Activated CD4-positive, alpha-beta T cell treated with anti-CD3 and anti-CD28 coated beads for 1 hour (primary cell): Measurements from ENCODE around the gene PEDS1.
"Not testable (repeated sequence)": the region's sequence is repeated elsewhere in the genome, so short reads cannot be mapped to it uniquely, and the experiment has no call there.

Experiments used
- DNase-seq: peaks from one replicate; pipeline ENCODE4 v3.0.0-alpha.2; 2020

PEDS1 gene

GRCh38 chr20:50189681-50190250 lies 36.2 kb upstream of the PEDS1 start:
- peak; percentile 19 for DNase-seq

- DNase-seq: no peak
Measured at GRCh38 chr20:50188879-50189680, 35.6 kb upstream of the PEDS1 start.

DNA sequence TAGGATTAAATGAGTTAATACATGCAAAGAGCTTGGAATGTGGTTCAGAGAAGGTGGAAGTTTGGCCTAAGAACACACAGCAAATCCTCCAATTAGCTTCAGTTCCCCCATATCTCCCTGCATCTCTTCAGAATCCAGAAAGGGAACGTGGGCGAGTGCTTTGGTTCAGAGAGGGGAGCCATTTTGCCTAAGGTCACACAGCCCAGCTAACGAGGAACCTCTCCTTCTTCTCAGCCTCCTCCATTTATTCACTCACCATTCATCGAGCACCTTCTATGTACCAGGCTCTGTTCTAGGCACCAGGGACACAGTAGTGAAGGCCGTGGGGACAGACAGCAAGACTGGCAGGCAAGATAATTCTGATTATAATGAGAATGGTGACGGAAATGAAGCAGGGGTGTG lies 34.8 kb upstream of the PEDS1 start:
- DNase-seq: no peak

DNA sequence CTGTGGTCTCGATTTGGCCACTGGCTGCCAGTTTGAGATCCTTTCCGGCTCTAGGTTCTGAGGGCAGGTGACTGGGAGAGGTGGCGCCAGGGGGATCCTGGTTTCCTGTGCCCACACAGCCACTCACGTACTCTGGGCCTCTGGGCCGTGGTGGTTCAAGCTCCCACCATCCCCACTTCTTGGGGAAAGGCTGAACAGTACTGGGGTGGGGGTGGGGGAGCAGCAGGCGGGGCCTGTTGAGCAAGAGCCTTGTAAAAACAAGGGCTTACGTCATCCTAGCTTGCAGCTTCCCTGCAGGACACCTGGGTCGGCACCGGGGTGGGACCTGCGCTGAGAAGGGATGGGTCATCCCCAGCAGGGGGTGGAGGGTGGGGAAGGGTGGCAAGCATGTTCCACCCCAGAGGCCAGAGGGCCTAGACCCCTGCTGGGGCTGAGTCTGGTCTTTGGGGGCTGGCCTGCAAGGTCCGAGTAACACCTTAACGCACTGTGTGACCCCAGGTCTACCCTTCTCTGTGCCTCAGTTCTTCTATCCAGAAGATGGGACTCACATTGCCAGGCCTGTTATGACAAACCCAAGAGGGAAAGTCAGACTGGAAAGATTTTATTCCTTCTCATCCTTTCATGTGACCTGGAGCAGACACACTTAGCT lies 34.0 kb upstream of the PEDS1 start:
- DNase-seq: no peak

- DNase-seq: no peak
Measured at GRCh38 chr20:50186987-50187402, 33.5 kb upstream of the PEDS1 start.

GRCh38 chr20:50186151-50186885 lies 32.8 kb upstream of the PEDS1 start:
- peak; percentile 78 for DNase-seq

DNA sequence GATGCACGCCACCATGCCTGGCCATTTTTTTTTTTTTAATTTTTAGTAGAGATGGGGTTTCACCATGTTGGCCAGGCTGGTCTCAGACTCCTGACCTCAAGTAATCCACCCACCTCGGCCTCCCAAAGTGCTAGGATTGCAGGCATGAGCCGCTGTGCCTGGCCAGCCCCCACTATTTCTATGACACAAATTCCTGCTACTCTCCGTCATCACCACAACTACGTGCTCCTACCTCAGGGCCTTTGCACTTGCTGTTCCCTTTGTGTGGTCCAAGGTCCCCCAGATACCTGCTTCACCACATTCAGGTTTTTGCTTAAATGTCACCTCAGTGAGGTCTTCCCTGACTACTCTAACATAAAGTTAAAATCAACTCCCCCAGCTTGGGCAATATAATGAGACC lies 31.9 kb upstream of the PEDS1 start:
- DNase-seq: no peak

DNA sequence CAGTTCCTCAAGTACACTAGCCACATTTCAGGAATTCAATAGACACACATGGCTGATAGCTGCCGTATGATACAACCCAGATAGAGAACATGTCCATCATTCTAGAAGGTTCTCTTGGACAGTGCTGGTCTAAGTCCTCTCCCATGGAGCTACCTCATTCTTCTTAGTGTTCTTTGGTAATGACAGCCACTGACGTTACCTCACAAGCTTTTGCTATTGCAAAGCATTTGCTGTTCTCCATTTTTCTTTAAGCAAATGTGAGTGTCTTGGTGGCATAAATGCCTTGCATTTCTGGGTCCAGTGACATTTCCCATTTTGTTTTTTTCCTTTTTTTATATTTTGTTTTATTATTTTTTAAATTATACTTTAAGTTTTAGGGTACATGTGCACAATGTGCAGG lies 28.8 kb upstream of the PEDS1 start:
- DNase-seq: no peak

- no peak for DNase-seq
Measured at GRCh38 chr20:50181344-50181743, 27.8 kb upstream of the PEDS1 start.

- DNase-seq: not testable (repeated sequence)
Measured at GRCh38 chr20:50178672-50179071, 25.1 kb upstream of the PEDS1 start.

DNA sequence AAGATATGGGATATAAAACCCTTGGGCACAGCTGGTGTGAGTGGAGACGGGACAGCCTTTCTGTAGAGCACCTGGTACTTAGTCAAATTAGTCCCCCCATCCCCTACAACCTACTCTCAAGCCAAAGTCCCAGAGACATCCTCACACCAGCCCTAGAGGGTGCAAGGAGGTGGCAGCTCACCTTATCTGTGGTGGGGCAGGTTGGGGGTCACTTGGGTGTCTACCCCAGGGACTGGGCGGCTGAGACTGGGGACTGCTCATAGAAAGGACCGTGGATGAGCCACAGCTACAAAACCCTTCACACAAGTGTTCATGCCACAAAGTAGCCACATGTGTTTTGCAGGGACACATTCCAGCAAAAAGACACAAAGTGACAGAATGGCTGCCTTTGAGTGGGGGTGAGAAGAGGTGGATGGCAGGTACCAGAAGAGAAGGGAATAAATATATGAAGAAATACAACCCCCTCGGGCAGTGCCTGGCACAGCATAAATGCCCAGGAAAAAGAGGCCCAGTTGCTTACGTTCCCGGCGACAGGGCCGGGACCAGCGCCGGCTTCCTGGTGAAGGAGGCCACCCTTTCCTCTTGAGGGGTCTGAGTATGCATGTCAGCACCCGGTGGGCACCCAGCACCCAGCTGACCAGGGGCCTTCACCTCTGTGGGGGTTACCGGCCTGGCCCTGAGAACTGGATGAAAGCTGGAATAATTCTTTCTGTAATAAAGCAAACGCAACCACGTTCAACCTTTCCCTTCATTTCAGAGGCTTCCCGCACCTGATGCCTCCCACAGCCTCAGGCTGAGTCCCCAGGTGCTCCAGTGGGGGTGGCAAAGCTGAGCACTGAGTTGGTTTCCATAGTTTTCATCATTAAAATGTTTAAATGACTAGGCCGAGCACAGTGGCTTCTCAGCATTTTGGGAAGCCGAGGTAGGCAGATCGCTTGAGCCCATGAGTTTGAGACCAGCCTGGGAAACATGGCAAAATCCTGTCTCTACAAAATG lies 22.7 kb upstream of the PEDS1 start:
- DNase-seq: no peak

DNA sequence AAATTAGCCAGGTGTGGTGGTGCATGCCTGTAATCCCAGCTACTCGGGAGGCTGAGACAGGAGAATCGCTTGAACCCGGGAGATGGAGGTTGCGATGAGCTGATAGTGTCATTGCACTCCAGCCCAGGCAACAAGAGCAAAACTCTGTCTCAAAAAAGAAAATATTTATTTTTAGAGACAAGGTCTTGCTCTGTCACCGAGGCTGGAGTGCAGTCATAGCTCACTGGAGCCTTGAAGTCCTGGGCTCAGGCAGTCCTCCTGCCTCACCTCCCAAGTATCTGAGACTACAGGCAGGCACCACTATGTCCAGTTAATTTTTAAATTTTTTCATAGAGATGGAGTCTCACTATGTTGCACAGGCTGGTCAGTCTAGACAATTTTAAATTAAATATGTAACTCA lies 20.9 kb upstream of the PEDS1 start:
- no peak for DNase-seq

DNA sequence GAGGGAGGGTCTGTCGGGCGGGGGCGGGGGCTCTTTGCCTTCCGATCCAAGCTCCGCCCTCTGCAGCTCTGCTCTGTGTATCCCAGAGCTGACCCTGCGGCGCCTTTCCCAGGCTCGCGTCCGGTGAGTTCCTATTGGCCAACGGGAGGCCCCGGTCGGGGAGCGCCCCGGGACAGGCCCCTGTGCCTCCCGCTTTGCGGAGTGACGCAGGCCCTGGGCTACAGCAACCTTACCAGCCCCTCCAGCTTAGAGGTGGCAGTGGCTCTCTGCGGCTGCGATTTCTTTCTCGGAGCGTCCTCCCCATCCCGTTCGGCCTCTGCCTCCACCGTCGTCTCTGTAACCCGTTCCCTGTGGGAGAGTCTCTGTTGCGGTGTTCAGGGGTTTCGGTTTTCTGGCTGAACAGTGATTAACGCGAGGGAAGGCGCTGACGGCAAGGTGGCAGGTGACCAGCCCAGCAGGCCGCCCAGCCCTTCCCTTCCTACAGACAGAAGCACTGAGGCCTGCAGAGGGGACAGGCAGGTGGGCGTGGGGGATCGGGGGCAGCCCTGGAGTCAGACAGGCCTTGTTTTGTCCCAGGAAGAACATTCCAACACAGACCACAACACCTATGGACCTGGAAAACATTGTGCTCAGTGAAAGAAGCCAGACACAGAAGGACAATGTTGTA lies 19.0 kb upstream of the PEDS1 start:
- DNase-seq: no peak

DNA sequence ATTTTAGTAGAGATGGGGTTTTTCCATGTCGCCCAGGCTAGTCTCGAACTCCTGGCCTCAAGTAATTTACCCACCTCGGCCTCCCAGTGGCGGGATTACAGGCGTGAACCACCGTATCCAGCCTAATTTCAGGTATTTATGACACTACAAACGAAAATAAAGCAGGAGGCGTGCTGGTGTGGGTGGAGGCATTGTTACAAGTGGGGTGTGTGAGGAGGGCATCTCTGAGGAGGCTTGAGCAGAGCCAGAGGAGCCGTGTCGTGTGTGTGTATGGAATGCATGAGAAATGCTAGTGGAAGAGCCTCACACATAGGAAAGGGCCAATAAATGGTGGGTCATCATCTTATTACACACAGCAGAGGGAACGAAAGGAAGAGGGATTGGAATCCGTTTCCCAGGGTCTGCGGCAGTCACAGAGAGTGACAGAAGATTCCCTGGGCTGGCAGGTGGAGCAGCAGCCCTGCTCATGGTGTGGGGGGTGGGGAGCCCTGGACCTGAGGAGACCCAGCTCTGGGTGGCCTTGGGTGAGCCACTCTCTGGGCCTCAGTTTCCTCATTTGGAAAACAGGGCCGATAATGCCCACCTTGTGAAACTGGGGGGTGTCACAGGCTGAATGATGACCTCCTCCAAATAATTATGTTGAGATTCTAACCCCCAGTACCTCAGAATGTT lies 17.2 kb upstream of the PEDS1 start:
- no peak for DNase-seq

- peak; percentile 70 for DNase-seq
Measured at GRCh38 chr20:50169329-50169823, 15.9 kb upstream of the PEDS1 start.

- peak; percentile 77 for DNase-seq
Measured at GRCh38 chr20:50165684-50166554, 12.4 kb upstream of the PEDS1 start.

GRCh38 chr20:50163570-50164317 lies 10.2 kb upstream of the PEDS1 start:
- DNase-seq: no peak

DNA sequence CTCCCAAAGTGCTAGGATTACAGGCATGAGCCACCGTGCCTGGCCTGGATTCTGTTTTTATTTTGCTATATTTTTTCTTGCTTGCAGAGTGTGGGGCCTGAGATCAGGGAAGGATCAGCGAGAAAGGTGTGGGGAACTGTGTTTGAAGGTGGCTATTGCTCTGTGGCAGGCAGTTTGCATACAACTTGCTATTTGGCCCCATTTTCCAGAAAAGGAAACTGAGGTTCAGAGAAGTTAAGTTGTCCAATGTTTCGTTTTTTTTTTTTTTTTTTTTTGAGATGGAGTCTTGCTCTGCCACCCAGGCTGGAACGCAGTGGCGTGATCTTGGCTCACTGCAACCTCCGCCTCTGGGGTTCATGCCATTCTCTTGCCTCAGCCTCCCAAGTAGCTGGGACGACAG lies 8.0 kb upstream of the PEDS1 start:
- DNase-seq: not testable (repeated sequence)

DNA sequence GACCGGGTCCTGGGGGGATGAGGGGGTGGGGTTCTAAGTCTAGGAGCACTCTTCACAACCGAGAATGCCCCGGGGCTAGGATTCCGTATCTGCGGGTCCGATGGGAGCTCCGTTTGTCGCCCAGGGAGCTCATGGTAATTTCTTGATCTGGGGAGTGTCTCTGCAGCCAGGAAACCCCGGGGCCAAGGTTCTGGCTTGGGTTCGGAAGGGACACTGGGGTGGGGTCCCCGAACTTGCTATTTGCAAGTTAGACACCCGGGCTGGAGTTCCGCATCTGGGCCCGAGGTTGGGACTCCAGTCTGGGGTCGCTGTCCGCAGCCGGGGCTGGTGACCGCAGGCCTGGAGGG lies 397 bp downstream of the PEDS1 start:
- DNase-seq: no peak
